Adrenal gland (tissue), 5 donors: Measurements from ENCODE around the gene BRAF.
A peak's percentile ranks its signal among the peaks of the same experiment; 100 is the strongest.

Source experiments
- CTCF ChIP-seq, 6 experiments: fragments of 450-650 bp in 4 of 6; fragments of 200-600 bp in 2 of 6; sonication (generic) in 1 of 6; IDR thresholded peaks; 1 replicate in 5 of 6; 2 replicates in 1 of 6; pipeline versions ENCODE4 v1.5.1 to v1.8.0; 2016 to 2021; ENCODE audit warnings: antibody characterized with exemption in 6 of 6, mild to moderate bottlenecking in 2 of 6, moderate library complexity in 1 of 6
- POLR2A ChIP-seq, 2 donors: fragments of 450-650 bp; IDR thresholded peaks; one replicate each; pipeline ENCODE4 v1.6.1; 2017; ENCODE audit warnings: antibody characterized with exemption in 2 of 2, mild to moderate bottlenecking in 2 of 2, moderate library complexity in 1 of 2
- donor health status: DM: no; HTN: no; CAD: no.

- peak in 1 of 6 experiments; percentile 29 for TF ChIP-seq CTCF (IDR thresholded peaks at IDR 0.05)
- TF ChIP-seq POLR2A (IDR thresholded peaks at IDR 0.05): peak; percentile 83 to 89
Observed at GRCh38 chr7:140696680-140697446, 227.9 kb downstream of the BRAF start, which contains the start of gene NDUFB2.
